ENCODE data around the gene ZSWIM5. TPM values are rescaled to one million over a fixed set of nuclear protein-coding genes. Genes with fewer than 3 reads are reported as not detected.
"Not testable (repeated sequence)": the region's sequence is repeated elsewhere in the genome, so short reads cannot be mapped to it uniquely, and the experiment has no call there.

ZSWIM5 gene
- total RNA-seq, 1 experiment from 2014 or later: 2.6 TPM

DNA sequence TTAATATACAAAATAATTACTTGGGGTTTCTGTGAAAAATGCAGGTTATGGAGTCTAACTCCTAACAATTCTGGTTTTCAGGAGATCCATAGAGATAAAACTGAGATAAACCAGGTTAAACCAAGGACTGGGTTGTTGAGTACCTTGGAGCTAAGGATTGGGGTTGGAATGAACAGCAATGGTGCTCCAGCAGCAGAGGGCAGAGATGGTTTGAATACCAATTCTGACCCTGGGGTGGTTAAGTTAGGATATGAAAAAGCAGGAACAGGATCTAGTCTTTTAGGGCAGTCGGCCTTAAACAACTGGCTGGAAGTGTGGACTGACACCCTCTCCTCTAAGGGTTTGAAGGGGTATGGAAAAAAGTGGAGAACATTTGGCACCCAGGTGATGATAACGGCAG, 141.3 kb downstream of the ZSWIM5 start:
- in situ Hi-C loops (cut with HindIII; ENCODE audit: low pct_unique_long_range_greater_than_20kb, low sequenced_read_pairs): no loop called here
- DNase-seq (ENCODE audit: low read depth, low spot score): peak; percentile 10

DNA sequence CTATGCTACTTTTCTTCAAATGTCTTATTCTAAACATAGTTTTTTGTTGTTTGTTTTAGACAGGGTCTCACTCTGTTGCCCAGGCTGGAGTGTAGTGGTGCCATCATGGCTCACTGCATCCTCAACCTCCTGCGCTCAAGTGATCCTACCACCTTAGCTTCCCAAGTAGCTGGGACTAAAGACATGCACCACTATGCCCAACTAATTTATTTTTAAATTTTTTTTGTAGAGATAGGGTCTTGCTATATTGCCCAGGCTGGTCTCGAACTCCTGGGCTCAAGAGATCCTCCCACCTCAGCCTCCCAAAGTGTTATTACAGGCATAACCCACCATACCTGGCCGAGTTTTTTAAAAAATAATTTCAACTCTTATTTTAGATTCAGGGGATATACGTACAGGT, 143.9 kb downstream of the ZSWIM5 start:
- DNase-seq (ENCODE audit: low read depth, low spot score); in situ Hi-C loops (cut with HindIII; ENCODE audit: low pct_unique_long_range_greater_than_20kb, low sequenced_read_pairs): not testable (repeated sequence)

DNA sequence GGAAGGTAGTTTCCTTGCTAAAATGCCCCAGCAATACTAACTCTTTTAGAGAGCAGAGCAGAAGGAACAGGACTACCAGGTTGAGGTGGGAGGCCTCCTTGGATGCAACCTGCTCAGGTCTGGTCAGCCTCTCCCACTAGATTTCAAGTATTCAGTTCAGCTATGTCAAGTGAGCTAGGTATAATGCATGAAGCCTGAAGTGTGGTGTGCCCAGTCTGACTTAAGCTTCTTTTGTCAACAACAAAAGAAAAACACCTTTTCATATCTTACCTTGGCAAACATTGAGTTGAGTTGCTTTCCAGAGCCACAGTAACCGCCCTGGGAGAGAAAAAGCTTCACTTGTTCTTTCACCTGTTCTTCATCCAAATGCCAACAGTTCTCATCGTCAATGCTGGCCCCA, 146.6 kb downstream of the ZSWIM5 start:
- no peak for DNase-seq (ENCODE audit: low read depth, low spot score)
- in situ Hi-C loops (cut with HindIII; ENCODE audit: low pct_unique_long_range_greater_than_20kb, low sequenced_read_pairs): no loop called here

- in situ Hi-C loops (cut with HindIII; ENCODE audit: low pct_unique_long_range_greater_than_20kb, low sequenced_read_pairs): no loop called here
- no peak for DNase-seq (ENCODE audit: low read depth, low spot score)
Measured at GRCh38 chr1:45057542-45057941, 148.9 kb downstream of the ZSWIM5 start.

DNA sequence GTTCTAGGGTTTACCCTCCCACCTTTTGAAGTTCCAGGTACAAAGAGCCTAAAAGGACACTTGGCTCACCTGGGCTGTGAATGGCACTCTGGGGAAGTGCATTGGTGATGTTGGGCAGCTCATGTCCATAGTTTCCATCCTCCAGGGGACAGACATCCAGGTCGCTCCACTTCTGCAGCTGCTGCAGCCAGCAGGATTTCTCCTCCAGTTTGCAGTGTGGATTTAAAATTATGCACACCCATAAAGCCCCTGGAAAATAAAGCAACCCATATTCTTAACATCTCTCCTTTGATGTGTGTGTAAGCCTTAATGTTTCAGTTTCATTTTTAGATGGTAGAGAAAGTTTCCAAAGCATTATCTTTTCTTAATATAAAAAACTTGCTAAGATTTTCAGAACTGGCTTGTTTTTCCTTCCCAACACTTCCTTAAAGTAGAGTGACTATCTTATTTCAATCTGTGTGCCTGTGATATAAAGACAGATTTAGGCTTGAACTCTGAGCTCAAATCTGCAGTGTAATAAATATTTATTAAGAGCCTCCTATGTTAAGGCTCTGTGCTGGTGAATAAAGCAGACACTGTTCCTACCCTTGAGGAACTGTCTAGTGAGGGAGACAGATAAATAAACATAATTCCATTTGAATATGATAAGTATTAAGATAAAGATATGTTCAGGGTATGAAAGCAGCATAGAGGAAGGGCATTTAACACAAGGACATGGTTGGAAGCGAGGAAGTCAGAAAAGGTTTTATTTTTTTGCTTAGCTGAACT, 155.2 kb downstream of the ZSWIM5 start:
- in situ Hi-C loops (cut with HindIII; ENCODE audit: low pct_unique_long_range_greater_than_20kb, low sequenced_read_pairs): no loop called here
- no peak for DNase-seq (ENCODE audit: low read depth, low spot score)

- in situ Hi-C loops (cut with HindIII; ENCODE audit: low pct_unique_long_range_greater_than_20kb, low sequenced_read_pairs): no loop called here
- DNase-seq (ENCODE audit: low read depth, low spot score): no peak
Measured at GRCh38 chr1:45047032-45047431, 159.4 kb downstream of the ZSWIM5 start.

DNA sequence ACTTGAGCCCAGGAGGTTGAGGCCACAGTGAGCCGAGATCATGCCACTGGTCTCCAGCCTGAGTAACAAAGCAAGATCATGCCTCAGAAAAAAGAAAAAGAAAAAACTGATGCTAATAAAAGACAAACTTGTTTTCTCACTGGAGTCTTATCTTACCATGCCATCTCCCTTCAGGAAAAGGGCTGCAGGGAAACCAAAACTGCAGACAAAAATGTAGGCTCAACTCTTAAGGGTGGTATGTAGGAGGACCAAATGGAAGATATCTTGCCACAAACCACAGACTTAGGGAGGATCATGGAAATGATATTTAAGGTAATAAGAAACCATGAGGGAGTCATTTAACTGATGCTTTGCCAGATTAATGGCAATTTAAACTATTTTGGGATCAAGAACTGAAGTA, 161.5 kb downstream of the ZSWIM5 start:
- in situ Hi-C loops (cut with HindIII; ENCODE audit: low pct_unique_long_range_greater_than_20kb, low sequenced_read_pairs): no loop called here
- DNase-seq (ENCODE audit: low read depth, low spot score): no peak

DNA sequence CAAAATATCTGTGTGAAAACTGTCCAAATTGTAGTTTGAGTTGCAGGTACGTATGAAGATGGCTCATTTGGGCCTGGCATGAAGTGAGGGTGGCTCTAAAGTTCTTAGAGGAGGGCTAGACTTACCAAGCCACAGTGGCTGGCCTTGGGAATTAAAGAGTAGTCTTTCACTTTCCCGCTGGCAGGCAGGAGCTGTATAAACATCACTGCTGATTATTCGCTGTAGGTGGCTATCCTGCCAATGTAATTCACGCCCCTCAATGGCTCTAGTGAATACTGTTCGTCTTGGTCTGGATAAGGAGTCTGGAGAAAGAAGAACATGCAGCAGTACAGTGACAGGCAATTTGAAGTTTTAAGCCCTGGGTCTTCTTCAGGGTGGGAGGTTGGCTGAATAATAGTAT, 163.3 kb downstream of the ZSWIM5 start:
- in situ Hi-C loops (cut with HindIII; ENCODE audit: low pct_unique_long_range_greater_than_20kb, low sequenced_read_pairs): no loop called here
- DNase-seq (ENCODE audit: low read depth, low spot score): no peak

- in situ Hi-C loops (cut with HindIII; ENCODE audit: low pct_unique_long_range_greater_than_20kb, low sequenced_read_pairs): no loop called here
- DNase-seq (ENCODE audit: low read depth, low spot score): no peak
Measured at GRCh38 chr1:45040297-45040696, 166.1 kb downstream of the ZSWIM5 start.

DNA sequence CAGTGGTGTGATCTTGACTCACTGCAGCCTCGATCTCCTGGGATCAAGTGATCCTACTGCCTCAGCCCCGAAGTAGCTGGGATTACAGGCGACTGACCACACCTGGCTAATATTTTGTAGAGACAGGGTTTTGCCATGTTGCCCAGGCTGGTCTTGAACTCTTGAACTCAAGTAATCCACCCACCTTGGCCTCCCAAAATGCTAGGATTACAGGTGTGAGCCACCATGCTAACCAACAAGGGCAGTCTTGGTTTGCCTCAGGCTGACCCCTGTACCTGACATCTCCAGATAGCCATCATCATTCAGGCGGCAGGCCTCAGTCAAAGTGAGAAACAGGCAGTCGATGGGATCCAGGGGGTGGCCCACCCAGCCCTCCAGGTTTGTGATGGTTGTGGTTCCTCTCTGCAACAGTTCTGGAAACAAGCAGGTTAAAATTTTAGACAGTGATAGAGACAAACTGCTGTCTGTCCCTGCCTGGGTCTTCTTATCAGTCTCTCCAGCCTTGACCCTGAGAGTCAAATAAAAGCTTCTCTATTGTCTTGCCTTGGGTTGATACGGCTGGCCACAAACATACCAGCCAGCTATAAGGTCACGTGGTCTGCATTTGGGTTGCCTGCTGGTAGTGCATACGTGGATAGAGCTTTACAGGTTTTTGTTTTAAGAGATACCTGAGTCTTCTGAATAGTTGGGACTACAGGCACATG, 167.6 kb downstream of the ZSWIM5 start:
- in situ Hi-C loops (cut with HindIII; ENCODE audit: low pct_unique_long_range_greater_than_20kb, low sequenced_read_pairs): no loop called here
- DNase-seq (ENCODE audit: low read depth, low spot score): no peak

GRCh38 chr1:45038240-45038639, 168.2 kb downstream of the ZSWIM5 start:
- no peak for DNase-seq (ENCODE audit: low read depth, low spot score)
- in situ Hi-C loops (cut with HindIII; ENCODE audit: low pct_unique_long_range_greater_than_20kb, low sequenced_read_pairs): no loop called here

DNA sequence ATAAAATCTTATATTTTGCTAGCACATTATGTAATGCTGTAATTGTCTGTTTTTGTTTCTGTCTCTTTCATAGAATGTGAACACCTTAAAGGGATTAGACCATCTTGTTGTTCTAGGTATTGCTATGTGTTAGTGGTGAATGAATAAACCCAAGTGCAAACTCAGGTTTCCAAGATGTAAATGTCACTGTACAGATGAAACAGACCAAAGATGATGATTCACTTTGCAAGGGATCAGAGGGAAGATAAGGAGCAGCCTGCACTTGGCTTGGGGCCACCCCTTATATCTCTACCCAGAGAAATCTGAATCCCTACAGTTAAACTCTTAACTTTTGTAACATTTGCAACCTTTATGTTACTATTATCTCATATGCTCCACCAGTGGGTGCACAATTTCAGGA, 168.9 kb downstream of the ZSWIM5 start:
- no peak for DNase-seq (ENCODE audit: low read depth, low spot score)
- in situ Hi-C loops (cut with HindIII; ENCODE audit: low pct_unique_long_range_greater_than_20kb, low sequenced_read_pairs): no loop called here

DNA sequence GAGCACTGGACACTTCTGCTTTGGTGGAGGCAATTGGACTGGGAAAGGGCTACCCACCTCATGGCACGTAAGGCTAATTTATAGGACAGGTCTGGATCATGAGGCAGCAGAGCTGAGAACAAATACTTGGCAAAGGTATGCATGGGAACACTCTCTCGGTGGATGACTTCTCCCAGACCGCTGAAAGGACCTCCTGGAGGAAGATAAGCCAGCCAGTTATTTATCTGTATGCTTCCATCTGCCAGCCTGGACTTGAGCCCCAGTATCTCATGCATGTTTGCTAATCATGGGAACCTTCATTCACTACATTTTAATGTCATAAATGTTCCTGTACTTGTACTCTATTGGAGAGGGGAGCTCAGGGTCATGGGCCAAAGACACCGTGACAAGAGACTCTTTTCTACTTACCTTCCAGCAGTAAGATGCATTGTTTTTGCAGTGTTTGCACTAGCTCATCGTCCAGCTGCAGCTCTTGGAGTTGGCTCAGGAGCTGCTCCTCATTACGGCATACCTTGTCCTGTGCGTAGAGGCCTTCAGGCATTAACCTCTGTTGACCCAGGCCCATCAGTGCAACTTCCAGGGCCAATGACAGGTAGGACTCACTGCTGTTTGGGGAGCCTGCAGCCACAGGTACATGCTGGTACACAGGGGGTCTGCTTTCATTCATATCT, 170.6 kb downstream of the ZSWIM5 start:
- in situ Hi-C loops (cut with HindIII; ENCODE audit: low pct_unique_long_range_greater_than_20kb, low sequenced_read_pairs): no loop called here
- DNase-seq (ENCODE audit: low read depth, low spot score): no peak

DNA sequence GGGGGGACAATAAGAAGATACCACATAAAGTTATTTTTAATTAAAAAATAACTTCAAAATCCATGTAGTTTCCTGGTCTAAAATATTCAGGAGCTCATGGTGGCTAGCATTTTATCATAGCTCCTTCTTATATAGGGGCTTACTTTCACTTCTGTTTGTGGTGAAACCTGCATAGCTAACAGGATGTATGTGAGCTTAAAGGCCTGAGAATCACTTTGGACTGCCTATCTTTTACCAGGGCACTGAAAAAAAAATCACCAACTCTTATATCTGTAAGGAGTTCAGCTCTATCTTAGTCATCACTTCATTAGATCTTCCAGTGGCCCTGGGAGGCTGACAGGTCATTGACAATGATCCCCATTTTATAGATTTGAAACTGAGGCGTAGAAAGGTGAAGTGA, 173.0 kb downstream of the ZSWIM5 start:
- DNase-seq (ENCODE audit: low read depth, low spot score): no peak
- in situ Hi-C loops (cut with HindIII; ENCODE audit: low pct_unique_long_range_greater_than_20kb, low sequenced_read_pairs): no loop called here

DNA sequence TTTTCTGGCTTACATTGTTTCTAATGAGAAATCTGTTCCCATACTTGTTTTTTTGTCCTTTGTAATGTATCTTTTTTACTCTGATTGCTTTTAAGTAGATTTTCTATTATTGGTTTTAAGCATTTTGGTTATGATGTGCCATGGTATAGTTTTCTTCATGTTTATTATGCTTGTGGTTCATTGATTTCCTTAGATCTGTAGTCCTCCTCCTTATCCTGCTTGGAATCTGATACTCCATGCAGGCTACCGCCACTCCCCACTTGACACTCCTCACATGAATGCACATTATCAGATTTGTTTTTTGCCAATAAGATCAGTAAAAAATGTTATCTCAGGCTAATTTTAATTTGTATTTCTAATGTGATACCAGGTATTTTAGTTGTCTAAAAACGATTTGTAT, 173.6 kb downstream of the ZSWIM5 start:
- in situ Hi-C loops (cut with HindIII; ENCODE audit: low pct_unique_long_range_greater_than_20kb, low sequenced_read_pairs): no loop called here
- DNase-seq (ENCODE audit: low read depth, low spot score): no peak

- in situ Hi-C loops (cut with HindIII; ENCODE audit: low pct_unique_long_range_greater_than_20kb, low sequenced_read_pairs): no loop called here
- DNase-seq (ENCODE audit: low read depth, low spot score): no peak
Measured at GRCh38 chr1:45026446-45026845, 180.0 kb downstream of the ZSWIM5 start.

- DNase-seq (ENCODE audit: low read depth, low spot score): no peak
- in situ Hi-C loops (cut with HindIII; ENCODE audit: low pct_unique_long_range_greater_than_20kb, low sequenced_read_pairs): no loop called here
Measured at GRCh38 chr1:45023663-45024062, 182.7 kb downstream of the ZSWIM5 start.

DNA sequence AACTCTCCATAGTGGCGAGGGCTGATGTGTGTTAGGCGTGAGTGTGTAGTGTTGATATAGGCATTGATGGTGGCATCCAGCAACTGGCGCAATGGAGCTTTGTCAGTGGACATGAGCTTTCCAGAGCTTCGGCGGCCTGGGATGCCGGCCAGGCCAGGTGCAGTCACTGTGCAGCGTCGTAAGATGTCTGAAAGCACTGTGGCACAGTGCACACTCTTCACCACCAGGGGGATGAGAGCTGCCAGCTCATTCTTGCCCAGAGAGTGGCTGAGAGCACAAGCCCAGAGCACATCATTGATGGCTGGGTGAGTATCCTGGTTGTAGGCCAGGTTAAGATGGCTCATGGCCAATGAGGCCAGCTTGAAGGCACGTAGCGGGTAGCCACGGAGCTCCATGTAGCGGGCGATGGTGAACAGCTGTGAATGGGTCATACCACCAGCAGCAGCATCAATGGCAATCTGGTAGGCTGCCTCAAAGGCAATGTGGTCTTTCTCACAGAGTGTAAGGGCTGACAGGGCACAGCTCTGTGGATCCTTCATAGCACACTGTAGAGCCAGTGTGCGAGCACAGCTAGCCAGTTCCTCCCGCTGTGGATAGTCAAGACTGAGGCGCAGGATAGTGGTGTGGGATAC, 187.7 kb downstream of the ZSWIM5 start:
- in situ Hi-C loops (cut with HindIII; ENCODE audit: low pct_unique_long_range_greater_than_20kb, low sequenced_read_pairs): no loop called here
- DNase-seq (ENCODE audit: low read depth, low spot score): peak; percentile 68
